Hematopoietic multipotent progenitor cell treated with erythropoietin and hydrocortisone succinate and interleukin-3 and kit ligand, for 15 days (in vitro differentiated cells): Measurements from ENCODE around the gene C9orf78.

Experiments used
- DNase-seq: peaks from one replicate; pipeline ENCODE4 v3.0.0-alpha.2; 2015; ENCODE audit warnings: low spot score

Gene C9orf78

GRCh38 chr9:129839324-129840023 is 4.4 kb upstream of the C9orf78 start:
- no peak for DNase-seq

- DNase-seq: no peak
Observed at GRCh38 chr9:129838707-129839259, 3.7 kb upstream of the C9orf78 start.

GRCh38 chr9:129836311-129837007 is 1.4 kb upstream of the C9orf78 start:
- peak; percentile 29 for DNase-seq

GRCh38 chr9:129835860-129836223 is 767 bp upstream of the C9orf78 start:
- peak; percentile 33 for DNase-seq

- peak; percentile 22 for DNase-seq
Observed at GRCh38 chr9:129834489-129835127, 467 bp downstream of the C9orf78 start.

- no peak for DNase-seq
Observed at GRCh38 chr9:129832982-129833381, 2.1 kb downstream of the C9orf78 start.

- DNase-seq: no peak
Observed at GRCh38 chr9:129828969-129829368, 6.1 kb downstream of the C9orf78 start.

- DNase-seq: no peak
Observed at GRCh38 chr9:129828051-129828450, 7.0 kb downstream of the C9orf78 start.

GRCh38 chr9:129826759-129827158 is 8.3 kb downstream of the C9orf78 start:
- DNase-seq: no peak

- DNase-seq: peak; percentile 85
Observed at GRCh38 chr9:129826344-129826743, 8.7 kb downstream of the C9orf78 start.

- DNase-seq: peak; percentile 96
Observed at GRCh38 chr9:129823935-129824601, 11.0 kb downstream of the C9orf78 start, which contains the start of gene TOR1A. Gene TOR1A (minus strand): TSS chr9:129824136. CDS start chr9:129824085, 51 bp downstream.

GRCh38 chr9:129823542-129823934 is 11.5 kb downstream of the C9orf78 start:
- DNase-seq: no peak

- no peak for DNase-seq
Observed at GRCh38 chr9:129822898-129823541, 12.1 kb downstream of the C9orf78 start.

- DNase-seq: no peak
Observed at GRCh38 chr9:129816501-129817435, 18.3 kb downstream of the C9orf78 start.

GRCh38 chr9:129815278-129815677 is 19.8 kb downstream of the C9orf78 start:
- no peak for DNase-seq

- no peak for DNase-seq
Observed at GRCh38 chr9:129814432-129815223, 20.4 kb downstream of the C9orf78 start.

GRCh38 chr9:129813661-129814060 is 21.4 kb downstream of the C9orf78 start:
- no peak for DNase-seq

GRCh38 chr9:129812385-129812784 is 22.7 kb downstream of the C9orf78 start:
- no peak for DNase-seq

GRCh38 chr9:129811967-129812363 is 23.1 kb downstream of the C9orf78 start:
- DNase-seq: no peak

- DNase-seq: no peak
Observed at GRCh38 chr9:129810788-129811187, 24.3 kb downstream of the C9orf78 start.
